Central memory CD8-positive, alpha-beta T cell (primary cell): Measurements from ENCODE around the gene ARHGEF10L.

Experiments used
- ATAC-seq: fragments of 150-1000 bp; cut with Tn5 transposase; replicated peaks from 2 replicates; pipeline ENCODE4 v1.10.0; 2022; ENCODE audit warnings: mild to moderate bottlenecking, moderate FRiP score, moderate number of reproducible peaks; ENCODE audit not compliant: poor library complexity, severe bottlenecking; ENCODE audit errors: extremely low read depth
- DNase-seq, 2 donors: peaks; one replicate each; pipeline ENCODE4 v3.0.0; 2021; ENCODE audit warnings: low spot score in 2 of 2
- H3K27ac Mint-ChIP-seq: one replicate; pipeline ENCODE4 v1.8.0; 2022; ENCODE audit warnings: low read depth, mild to moderate bottlenecking, moderate library complexity, mixed read lengths
- H3K27me3 Mint-ChIP-seq: one replicate; pipeline ENCODE4 v1.8.0; 2022; ENCODE audit warnings: mixed read lengths
- H3K36me3 Mint-ChIP-seq: one replicate; pipeline ENCODE4 v1.8.0; 2022; ENCODE audit warnings: mild to moderate bottlenecking, moderate library complexity, mixed read lengths; ENCODE audit not compliant: insufficient read depth
- H3K4me1 Mint-ChIP-seq: one replicate; pipeline ENCODE4 v1.8.0; 2022; ENCODE audit warnings: mixed read lengths
- H3K4me3 Mint-ChIP-seq: one replicate; pipeline ENCODE4 v1.8.0; 2022; ENCODE audit warnings: mild to moderate bottlenecking, moderate library complexity, mixed read lengths
- H3K9me3 Mint-ChIP-seq: one replicate; pipeline ENCODE4 v1.8.0; 2022; ENCODE audit warnings: mixed read lengths

ARHGEF10L gene

DNA sequence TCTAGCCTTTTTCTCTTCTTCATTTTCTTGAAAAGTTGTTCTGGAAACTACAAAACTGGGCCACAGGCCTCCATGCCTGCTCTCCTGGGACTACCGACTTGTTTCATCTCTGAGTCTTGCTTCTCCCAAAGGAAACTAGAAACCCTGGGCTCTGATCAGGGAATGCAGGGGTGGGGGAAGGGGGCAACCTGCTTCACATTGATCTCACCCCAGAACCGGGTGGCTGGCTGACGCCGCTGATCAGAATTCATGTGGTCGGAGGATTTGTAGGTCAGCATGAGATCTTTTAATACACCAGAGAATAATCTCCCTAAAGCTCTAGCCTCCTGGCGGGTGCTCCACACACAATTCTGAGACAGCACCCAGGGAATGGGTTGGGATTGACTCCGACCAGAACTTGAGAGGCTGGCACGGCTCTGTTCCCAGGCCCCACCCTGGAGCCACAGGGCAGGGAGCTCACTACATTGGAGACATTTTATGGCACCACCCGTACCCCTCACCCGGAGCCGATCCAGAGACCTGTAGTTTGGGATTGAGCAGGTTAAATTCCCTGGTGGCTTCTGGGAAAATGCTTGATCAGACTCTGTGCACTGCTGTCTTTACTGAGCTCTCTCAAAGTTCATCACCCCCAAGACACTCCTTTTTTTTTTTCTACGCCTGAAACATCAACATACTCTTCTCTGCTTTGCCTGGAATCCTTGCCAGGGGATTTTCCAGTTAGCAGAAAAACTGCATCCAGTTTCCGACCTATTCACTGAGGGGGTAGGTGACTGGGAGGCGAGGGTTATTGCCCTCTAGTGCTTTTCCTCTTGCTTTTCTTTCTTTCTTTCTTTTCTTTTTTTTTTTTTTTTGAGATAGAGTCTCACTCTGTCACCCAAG, 12.2 kb upstream of the ARHGEF10L start:
- Mint-ChIP-seq H3K4me3 (no peak overlapping the region), H3K36me3 (no peaks in the 10 kb centered on the region), H3K27ac (no peak overlapping the region), H3K27me3 (peaks cover 49% of the 10 kb centered on the region), H3K4me1 (no peaks in the 10 kb centered on the region), H3K9me3 (no peaks in the 10 kb centered on the region)
- DNase-seq (no peak), ATAC-seq (no peak)

DNA sequence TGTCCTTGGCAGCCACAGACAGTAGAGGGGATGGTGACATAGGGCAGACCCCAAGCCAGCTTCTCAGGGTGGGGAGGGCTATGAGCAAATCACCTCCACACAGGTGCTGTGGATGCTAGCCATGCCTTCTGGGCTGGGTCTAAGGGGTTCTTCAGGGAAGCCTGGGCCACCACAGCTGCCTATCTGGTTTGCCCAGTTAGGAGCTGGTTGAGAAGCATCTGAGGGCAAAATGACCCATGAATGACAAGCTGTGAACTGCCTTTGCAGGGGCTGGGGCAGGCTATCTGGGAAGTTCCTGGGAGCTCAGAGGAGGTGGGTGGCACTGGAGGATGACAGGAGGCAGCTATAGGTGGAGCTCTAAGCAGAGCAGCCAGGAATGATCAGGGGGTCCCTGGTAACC, 10.1 kb upstream of the ARHGEF10L start:
- Mint-ChIP-seq H3K4me3 (no peak overlapping the region), H3K9me3 (no peaks in the 10 kb centered on the region), H3K36me3 (no peaks in the 10 kb centered on the region), H3K27ac (no peak overlapping the region), H3K27me3 (peaks cover 44% of the 10 kb centered on the region), H3K4me1 (no peaks in the 10 kb centered on the region)
- ATAC-seq: no peak
- DNase-seq: no peak

DNA sequence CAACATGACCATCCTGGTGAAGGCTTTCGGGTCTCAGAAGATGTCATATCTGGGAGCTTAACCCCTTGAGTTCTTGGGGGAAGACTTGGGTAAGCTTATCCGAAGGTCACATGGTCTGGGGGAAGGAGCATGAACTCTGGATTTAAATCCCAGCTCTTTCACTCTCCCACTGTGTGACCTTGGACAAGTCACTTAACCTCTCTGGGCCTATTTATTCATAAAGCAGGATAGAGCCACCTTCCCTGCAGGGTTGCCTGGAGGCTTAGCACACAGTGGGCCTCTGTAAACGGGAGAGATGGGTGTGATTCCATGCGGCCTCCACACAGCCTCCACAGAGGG, 8.2 kb upstream of the ARHGEF10L start:
- no peak overlapping the region for H3K27ac Mint-ChIP-seq
- no peaks in the 10 kb centered on the region for H3K9me3 Mint-ChIP-seq
- no peak overlapping the region for H3K4me3 Mint-ChIP-seq
- no peaks in the 10 kb centered on the region for H3K4me1 Mint-ChIP-seq
- no peak for ATAC-seq
- no peak for DNase-seq
- H3K27me3 Mint-ChIP-seq: peaks cover 52% of the 10 kb centered on the region
- H3K36me3 Mint-ChIP-seq: no peaks in the 10 kb centered on the region

DNA sequence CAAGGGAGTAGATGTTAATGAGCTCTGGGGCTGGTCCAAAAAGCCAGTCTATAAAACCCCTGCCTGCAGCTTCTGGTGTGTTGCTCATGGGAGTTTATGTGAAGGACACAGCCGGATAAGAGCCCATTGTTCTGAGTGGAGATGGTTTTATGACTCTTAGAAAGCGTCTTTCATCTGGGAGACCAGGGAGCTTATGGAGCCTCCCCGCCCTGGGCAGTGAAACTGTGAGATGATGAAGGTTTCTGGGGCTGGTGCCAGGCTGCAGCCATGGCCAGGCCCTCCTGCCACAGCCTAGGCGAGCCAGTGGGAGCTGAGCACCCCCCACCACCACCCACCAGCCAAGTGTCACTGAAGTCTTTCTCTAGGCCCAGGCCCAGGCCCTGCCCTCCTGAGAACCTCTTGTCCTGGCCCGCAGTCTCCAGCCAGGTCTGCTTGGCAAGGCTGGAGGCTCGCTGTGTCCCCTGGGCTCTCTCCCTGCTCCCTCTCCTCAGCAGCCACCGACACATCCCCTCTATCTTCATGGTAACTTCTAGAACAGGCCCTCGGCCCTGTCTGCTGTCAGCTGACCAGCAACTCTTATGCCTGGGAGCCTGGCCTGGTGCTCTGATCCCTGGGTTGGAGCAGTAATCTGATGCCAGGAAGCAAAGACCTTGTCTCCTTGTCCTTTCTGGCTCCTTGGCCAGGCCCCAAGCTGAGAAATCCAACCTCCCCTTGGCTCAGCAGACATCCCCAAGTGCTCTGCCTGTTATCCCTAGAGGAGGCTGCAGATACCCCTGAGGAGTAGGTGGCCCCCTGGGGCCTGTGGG, 7.6 kb upstream of the ARHGEF10L start:
- H3K36me3 Mint-ChIP-seq: no peaks in the 10 kb centered on the region
- DNase-seq (no peak), ATAC-seq (no peak)
- H3K9me3 Mint-ChIP-seq: no peaks in the 10 kb centered on the region
- H3K27ac Mint-ChIP-seq: no peak overlapping the region
- no peak overlapping the region for H3K4me3 Mint-ChIP-seq
- no peaks in the 10 kb centered on the region for H3K4me1 Mint-ChIP-seq
- H3K27me3 Mint-ChIP-seq: peaks cover 56% of the 10 kb centered on the region

DNA sequence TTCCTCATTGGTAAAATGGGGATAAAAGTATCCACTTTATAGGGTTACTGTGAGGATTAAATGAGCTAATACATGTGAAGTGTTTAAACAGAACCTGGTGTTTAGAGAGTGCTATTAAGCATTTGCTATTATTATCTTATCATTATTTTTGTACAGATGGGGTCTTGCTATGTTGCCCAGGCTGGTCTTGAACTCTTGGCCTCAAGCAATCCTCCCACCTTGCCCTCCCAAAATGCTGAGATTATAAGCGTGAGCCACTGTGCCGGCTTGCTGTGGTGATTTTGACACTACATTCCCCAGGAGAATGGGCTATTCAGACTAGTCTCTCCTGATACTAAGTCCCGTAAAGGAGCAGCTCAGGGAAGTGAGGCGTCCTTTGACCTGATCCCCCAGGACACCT, 6.3 kb upstream of the ARHGEF10L start:
- Mint-ChIP-seq H3K4me1 (no peaks in the 10 kb centered on the region), H3K36me3 (no peaks in the 10 kb centered on the region), H3K9me3 (no peaks in the 10 kb centered on the region), H3K27ac (no peak overlapping the region), H3K27me3 (peaks cover 58% of the 10 kb centered on the region), H3K4me3 (no peak overlapping the region)
- no peak for ATAC-seq
- no peak for DNase-seq

DNA sequence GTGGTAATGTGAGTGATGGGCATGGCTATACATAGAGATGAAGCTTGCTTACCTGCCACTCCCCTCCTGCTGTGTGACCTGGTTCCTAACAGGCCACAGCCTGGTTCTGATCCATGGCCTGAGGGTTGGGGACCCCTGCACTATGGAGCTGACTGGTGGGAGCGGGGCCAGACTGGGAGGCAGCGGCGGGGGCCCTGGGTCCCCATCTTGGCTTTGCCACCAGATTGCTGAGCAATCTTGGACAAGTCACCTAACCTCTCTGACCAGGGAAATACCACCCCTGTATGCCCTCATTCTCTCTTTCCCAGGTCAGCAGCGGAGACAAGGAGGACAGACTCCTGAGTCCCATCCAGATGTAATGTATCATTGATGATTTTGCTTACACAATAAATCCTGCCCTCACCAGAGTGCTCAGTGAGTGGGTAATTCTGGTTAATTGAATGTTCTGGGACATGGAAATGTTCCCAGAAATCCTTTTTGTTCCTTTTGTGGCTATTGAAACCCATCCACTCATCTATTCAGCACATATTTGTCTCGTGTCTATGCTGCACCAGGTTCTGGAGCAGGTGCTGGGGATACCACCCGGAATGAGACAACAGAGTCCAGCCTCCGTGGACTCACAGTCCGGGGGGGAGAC, 4.1 kb upstream of the ARHGEF10L start:
- DNase-seq (no peak), ATAC-seq (no peak)
- Mint-ChIP-seq H3K4me3 (no peak overlapping the region), H3K27ac (no peak overlapping the region), H3K9me3 (no peaks in the 10 kb centered on the region), H3K27me3 (peaks cover 55% of the 10 kb centered on the region), H3K4me1 (no peaks in the 10 kb centered on the region), H3K36me3 (peaks cover 2% of the 10 kb centered on the region)

DNA sequence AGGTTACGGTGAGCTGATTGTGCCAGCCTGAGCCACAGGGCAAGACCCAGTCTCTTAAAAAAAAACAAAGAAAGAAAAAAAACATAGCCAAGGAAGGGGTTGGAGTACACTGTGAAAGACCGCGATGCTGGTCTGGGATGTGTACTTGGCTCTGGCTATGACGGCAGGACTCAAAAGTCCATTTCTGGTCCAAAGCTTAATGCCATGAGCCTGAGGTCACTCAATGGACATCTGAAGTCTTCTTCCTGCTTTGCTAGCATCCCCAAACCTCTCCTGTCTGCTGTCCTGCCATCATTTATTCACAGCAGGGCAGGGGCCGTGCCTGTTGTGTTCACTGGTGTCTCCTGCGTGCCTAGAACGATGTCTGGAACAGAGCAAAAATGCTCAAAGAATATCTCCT, 1.5 kb upstream of the ARHGEF10L start:
- Mint-ChIP-seq H3K4me3 (no peak overlapping the region), H3K27ac (no peak overlapping the region), H3K9me3 (no peaks in the 10 kb centered on the region), H3K4me1 (no peaks in the 10 kb centered on the region), H3K27me3 (peaks cover 67% of the 10 kb centered on the region), H3K36me3 (peaks cover 2% of the 10 kb centered on the region)
- no peak for DNase-seq
- no peak for ATAC-seq

DNA sequence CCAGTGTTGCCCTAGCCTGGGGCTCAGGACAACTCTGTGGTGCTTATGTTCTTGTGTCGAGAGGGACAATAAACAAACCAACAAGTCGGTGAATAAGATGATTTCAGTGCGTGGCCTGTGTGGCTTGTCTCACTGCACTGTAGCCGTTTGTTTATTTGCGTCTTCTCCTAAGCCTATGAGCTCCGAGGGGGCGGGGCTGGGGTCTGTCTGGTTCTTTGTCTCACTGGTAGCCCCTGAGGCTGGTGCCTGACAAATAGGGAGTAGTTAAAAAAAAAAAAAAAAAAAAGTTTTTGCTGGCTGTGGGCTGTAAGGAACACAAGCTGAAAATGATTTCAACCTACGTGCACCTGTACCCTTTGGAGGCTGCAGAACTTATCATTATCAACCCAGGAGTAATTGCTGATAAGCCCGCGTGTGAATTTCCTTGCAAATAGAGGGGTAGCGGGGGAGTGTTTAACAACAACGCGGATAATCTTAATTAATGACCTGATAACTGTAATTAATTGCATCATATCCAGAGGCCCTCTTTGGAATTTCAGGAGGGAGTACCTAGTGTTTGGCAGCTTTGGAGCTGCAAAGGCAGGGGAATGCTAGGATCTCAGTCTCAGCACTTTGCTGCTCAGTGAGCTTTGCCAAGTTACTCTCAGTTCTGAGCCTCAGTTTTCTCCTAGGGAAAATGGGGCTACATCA, 925 bp upstream of the ARHGEF10L start:
- H3K27me3 Mint-ChIP-seq: peaks cover 67% of the 10 kb centered on the region

DNA sequence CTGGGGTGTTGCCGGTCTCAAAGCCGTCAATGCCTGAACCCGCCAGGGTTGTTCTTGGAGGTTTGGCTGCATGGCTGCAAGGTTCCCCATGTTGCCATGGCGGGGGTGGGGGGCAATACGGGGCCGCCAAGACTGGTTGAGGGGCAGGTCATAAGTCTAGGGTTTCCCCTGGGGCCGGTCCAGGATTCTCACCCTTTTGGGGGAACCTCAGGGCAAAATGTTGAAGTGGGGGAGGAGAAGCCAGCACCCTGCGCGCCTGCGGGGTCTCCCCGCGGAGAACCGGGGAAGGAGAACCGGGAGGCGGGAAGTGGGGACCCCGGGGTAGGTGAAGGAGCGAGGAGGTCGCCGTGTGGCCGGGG, 401 bp upstream of the ARHGEF10L start:
- DNase-seq (no peak), ATAC-seq (no peak)
- Mint-ChIP-seq H3K4me3 (peak overlapping the region; percentile 37), H3K4me1 (no peaks in the 10 kb centered on the region), H3K27ac (no peak overlapping the region), H3K27me3 (peaks cover 67% of the 10 kb centered on the region), H3K36me3 (peaks cover 2% of the 10 kb centered on the region), H3K9me3 (no peaks in the 10 kb centered on the region)

More for the DNA sequence above, 925 bp upstream of the ARHGEF10L start:
- no peaks in the 10 kb centered on the region for H3K9me3 Mint-ChIP-seq
- no peak for DNase-seq
- ATAC-seq: no peak
- H3K36me3 Mint-ChIP-seq: peaks cover 2% of the 10 kb centered on the region
- H3K27ac Mint-ChIP-seq: no peak overlapping the region
- no peaks in the 10 kb centered on the region for H3K4me1 Mint-ChIP-seq
- H3K4me3 Mint-ChIP-seq: peak overlapping the region; percentile 37

DNA sequence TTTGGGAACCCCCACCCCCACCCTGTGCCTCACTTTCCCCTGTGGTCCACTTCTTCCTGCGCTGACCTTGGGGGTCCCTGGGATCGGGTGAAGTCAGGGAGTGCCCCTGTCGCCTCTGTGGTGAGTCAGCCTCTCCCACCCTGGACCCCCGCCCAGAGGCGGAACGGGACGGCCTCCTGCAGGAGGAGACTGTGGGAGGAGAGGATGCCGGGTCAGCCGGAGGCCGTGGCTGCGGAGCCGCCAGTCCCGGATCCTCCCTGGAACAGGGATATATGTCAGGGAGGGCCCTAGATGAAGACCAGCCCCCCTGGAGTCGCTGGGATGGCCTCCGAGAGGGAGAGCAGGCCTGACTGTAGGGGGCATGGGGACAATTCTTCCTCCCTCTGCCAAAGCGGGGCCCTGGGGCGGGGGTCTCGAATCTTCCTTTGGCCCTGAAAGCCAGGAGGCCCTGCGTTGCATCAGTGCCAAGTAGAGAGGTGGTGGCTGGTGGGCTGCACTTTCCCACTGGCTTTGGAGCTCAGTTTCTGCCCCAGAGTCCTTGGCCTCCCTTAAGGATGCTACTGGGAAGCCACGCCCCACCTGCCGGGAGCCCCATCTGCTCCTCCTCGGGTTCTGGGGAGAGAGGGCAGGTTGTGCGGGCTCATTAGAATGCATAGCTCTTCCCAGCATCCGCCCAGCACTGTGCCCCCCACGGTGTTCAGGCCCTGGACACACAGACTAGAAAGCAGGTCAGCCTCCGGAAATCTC, 930 bp downstream of the ARHGEF10L start:
- ATAC-seq (no peak), DNase-seq (no peak)
- peaks cover 2% of the 10 kb centered on the region for H3K36me3 Mint-ChIP-seq
- no peak overlapping the region for H3K4me3 Mint-ChIP-seq
- H3K4me1 Mint-ChIP-seq: no peaks in the 10 kb centered on the region
- peaks cover 74% of the 10 kb centered on the region for H3K27me3 Mint-ChIP-seq
- H3K9me3 Mint-ChIP-seq: no peaks in the 10 kb centered on the region
- no peak overlapping the region for H3K27ac Mint-ChIP-seq

DNA sequence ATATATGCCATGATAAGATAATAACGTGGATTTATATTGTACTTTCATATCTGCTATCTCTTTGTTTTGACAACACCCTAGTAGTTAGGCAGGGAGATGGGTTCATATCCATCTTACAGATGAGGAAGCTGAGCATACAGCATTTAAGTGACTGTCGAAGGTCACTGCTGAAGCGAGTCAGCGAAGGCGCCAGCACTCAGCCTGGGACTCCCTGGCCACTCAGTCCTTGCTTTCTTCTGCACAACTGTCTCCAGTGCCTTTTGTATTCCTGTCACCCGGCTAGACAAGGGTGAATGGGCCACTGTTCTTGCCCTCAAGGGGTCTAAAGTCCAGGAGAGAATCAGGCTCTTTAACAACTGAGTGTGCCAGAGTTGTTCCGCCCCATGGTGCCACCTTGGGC, 3.1 kb downstream of the ARHGEF10L start:
- no peaks in the 10 kb centered on the region for H3K9me3 Mint-ChIP-seq
- peaks cover 2% of the 10 kb centered on the region for H3K36me3 Mint-ChIP-seq
- H3K27ac Mint-ChIP-seq: no peak overlapping the region
- H3K4me3 Mint-ChIP-seq: no peak overlapping the region
- no peaks in the 10 kb centered on the region for H3K4me1 Mint-ChIP-seq
- peaks cover 74% of the 10 kb centered on the region for H3K27me3 Mint-ChIP-seq
- no peak for DNase-seq
- ATAC-seq: no peak

DNA sequence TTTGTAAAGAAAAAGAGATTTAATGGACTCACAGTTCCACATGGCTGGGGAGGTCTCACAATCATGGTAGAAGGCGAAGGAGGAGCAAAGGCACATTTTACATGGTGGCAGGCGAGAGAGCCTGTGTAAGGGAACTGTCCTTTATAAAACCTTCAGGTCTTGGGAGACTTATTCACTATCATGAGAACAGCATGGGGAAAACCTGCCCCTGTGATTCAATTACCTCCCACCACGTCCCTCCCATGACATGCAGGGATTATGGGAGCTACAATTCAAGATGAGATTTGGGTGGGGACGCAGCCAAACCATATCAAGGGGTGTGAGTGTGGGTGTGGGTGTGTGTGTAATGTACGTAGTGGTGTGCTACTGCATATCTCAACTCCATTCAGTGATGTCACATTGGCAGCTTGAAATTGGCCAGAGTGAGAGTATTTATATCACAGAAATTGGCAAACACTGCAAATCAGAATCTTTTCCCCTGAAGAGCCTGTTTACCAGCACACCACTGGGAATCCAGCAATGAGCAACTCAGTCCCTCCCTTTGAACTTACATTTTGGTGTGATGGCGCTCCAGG, 5.4 kb downstream of the ARHGEF10L start:
- Mint-ChIP-seq H3K4me3 (no peak overlapping the region), H3K27ac (no peak overlapping the region), H3K9me3 (no peaks in the 10 kb centered on the region), H3K36me3 (no peaks in the 10 kb centered on the region), H3K27me3 (peaks cover 77% of the 10 kb centered on the region), H3K4me1 (no peaks in the 10 kb centered on the region)
- ATAC-seq (no peak), DNase-seq (no peak)
